H9 (cell line): ENCODE measurements around the gene REEP3. TPM values are rescaled to one million over a fixed set of nuclear protein-coding genes. Genes with fewer than 3 reads are reported as not detected.

Experiments
- DNase-seq: peaks from one replicate; pipeline ENCODE4 v3.0.0-alpha.2; 2017
- H2AFZ ChIP-seq: one replicate; pipeline ENCODE4 v1.6.1; 2013; ENCODE audit warnings: mild to moderate bottlenecking, low read length, control low read depth, moderate library complexity
- H2AK5ac ChIP-seq: 2 replicates; pipeline ENCODE4 v1.6.1; 2013; ENCODE audit warnings: low read length, control low read depth, mixed read lengths; ENCODE audit not compliant: insufficient read length
- H2BK120ac ChIP-seq: one replicate; pipeline ENCODE4 v1.6.1; 2013; ENCODE audit warnings: low read depth, mild to moderate bottlenecking, low read length, control low read depth, inconsistent platforms; ENCODE audit not compliant: poor library complexity, severe bottlenecking
- H2BK12ac ChIP-seq: 2 replicates; pipeline ENCODE4 v1.6.1; 2013; ENCODE audit warnings: low read length, control low read depth, mixed read lengths, low read depth; ENCODE audit not compliant: insufficient read length
- H2BK15ac ChIP-seq: 2 replicates; pipeline ENCODE4 v1.6.1; 2013; ENCODE audit warnings: low read depth, low read length, control low read depth
- H2BK20ac ChIP-seq: one replicate; pipeline ENCODE4 v1.6.1; 2013; ENCODE audit warnings: low read depth, mild to moderate bottlenecking, low read length, control low read depth, inconsistent platforms; ENCODE audit not compliant: poor library complexity, severe bottlenecking
- H2BK5ac ChIP-seq: 2 replicates; pipeline ENCODE4 v1.6.1; 2013; ENCODE audit warnings: low read length, control low read depth, mixed read lengths; ENCODE audit not compliant: insufficient read length
- H3K14ac ChIP-seq: 2 replicates; pipeline ENCODE4 v1.6.1; 2013; ENCODE audit warnings: low read length, control low read depth; ENCODE audit not compliant: insufficient read depth
- H3K18ac ChIP-seq: 2 replicates; pipeline ENCODE4 v1.6.1; 2013; ENCODE audit warnings: low read depth, mild to moderate bottlenecking, mixed read lengths, low read length, control low read depth; ENCODE audit not compliant: insufficient read length
- H3K23ac ChIP-seq: 2 replicates; pipeline ENCODE4 v1.6.1; 2013; ENCODE audit warnings: low read length, control low read depth, mixed read lengths, low read depth; ENCODE audit not compliant: insufficient read length
- H3K23me2 ChIP-seq: 2 replicates; pipeline ENCODE4 v1.6.1; 2013; ENCODE audit warnings: low read depth, mild to moderate bottlenecking, mixed read lengths, low read length, control low read depth; ENCODE audit not compliant: insufficient read length, poor library complexity, severe bottlenecking
- H3K27ac ChIP-seq: 2 replicates; pipeline ENCODE4 v1.5.1; 2013; ENCODE audit warnings: low read length, control low read depth, mixed read lengths, low read depth; ENCODE audit not compliant: insufficient read length
- H3K27me3 ChIP-seq: 2 replicates; pipeline ENCODE4 v1.6.1; 2013; ENCODE audit warnings: low read length, control low read depth, inconsistent platforms; ENCODE audit not compliant: insufficient read depth
- H3K4ac ChIP-seq: 2 replicates; pipeline ENCODE4 v1.6.1; 2013; ENCODE audit warnings: low read depth, mild to moderate bottlenecking, control low read depth, inconsistent platforms, low read length, moderate library complexity
- H3K4me1 ChIP-seq: 2 replicates; pipeline ENCODE4 v1.6.1; 2013; ENCODE audit warnings: low read length, control low read depth, inconsistent platforms; ENCODE audit not compliant: insufficient read depth
- H3K4me2 ChIP-seq: 2 replicates; pipeline ENCODE4 v1.6.1; 2013; ENCODE audit warnings: low read length, control low read depth, mixed read lengths; ENCODE audit not compliant: insufficient read length, insufficient read depth
- H3K56ac ChIP-seq: 2 replicates; pipeline ENCODE4 v1.6.1; 2013; ENCODE audit warnings: low read depth, mild to moderate bottlenecking, mixed read lengths, low read length, control low read depth; ENCODE audit not compliant: insufficient read length
- H3K79me1 ChIP-seq: 2 replicates; pipeline ENCODE4 v1.6.1; 2013; ENCODE audit warnings: low read depth, mild to moderate bottlenecking, moderate library complexity, low read length, control low read depth, inconsistent platforms; ENCODE audit not compliant: insufficient read depth, poor library complexity, severe bottlenecking
- H3K79me2 ChIP-seq: 2 replicates; pipeline ENCODE4 v1.6.1; 2013; ENCODE audit warnings: low read length, control low read depth, inconsistent platforms; ENCODE audit not compliant: insufficient read depth
- H3K9ac ChIP-seq: 2 replicates; pipeline ENCODE4 v1.6.1; 2013; ENCODE audit warnings: low read length, control low read depth, mixed read lengths; ENCODE audit not compliant: insufficient read length; ENCODE audit errors: extremely low read depth
- H3K9me3 ChIP-seq: one replicate; pipeline ENCODE4 v1.6.1; 2013; ENCODE audit warnings: low read depth, low read length, inconsistent platforms; ENCODE audit not compliant: control insufficient read depth
- H3T11ph ChIP-seq: one replicate; pipeline ENCODE4 v1.6.1; 2013; ENCODE audit warnings: mild to moderate bottlenecking, low read length, control low read depth, inconsistent platforms
- H4K20me1 ChIP-seq: one replicate; pipeline ENCODE4 v1.6.1; 2013; ENCODE audit not compliant: control insufficient read depth, insufficient read length, insufficient read depth
- H4K5ac ChIP-seq: 2 replicates; pipeline ENCODE4 v1.6.1; 2013; ENCODE audit warnings: low read depth, mild to moderate bottlenecking, mixed read lengths, low read length, control low read depth; ENCODE audit not compliant: insufficient read length
- H4K8ac ChIP-seq: replicated peaks from 2 replicates; pipeline ENCODE4 v1.6.1; 2013; ENCODE audit warnings: low read length, control low read depth, mixed read lengths, low read depth; ENCODE audit not compliant: insufficient read length
- H4K91ac ChIP-seq: 2 replicates; pipeline ENCODE4 v1.6.1; 2013; ENCODE audit warnings: low read depth, mild to moderate bottlenecking, moderate library complexity, mixed read lengths, low read length, control low read depth; ENCODE audit not compliant: insufficient read length
- H3K27ac Mint-ChIP-seq, 3 experiments: 2 replicates in 2 of 3; 3 replicates in 1 of 3; pipeline ENCODE4 v1.8.0; 2020 to 2021; ENCODE audit warnings: mixed read lengths in 3 of 3, mild to moderate bottlenecking in 1 of 3, moderate library complexity in 1 of 3
- H3K27me3 Mint-ChIP-seq: 2 replicates; pipeline ENCODE4 v1.8.0; 2021; ENCODE audit warnings: low read depth, mild to moderate bottlenecking, moderate library complexity, mixed read lengths
- H3K36me3 Mint-ChIP-seq, 3 experiments: 2 replicates in 2 of 3; 3 replicates in 1 of 3; pipeline ENCODE4 v1.8.0; 2020 to 2021; ENCODE audit warnings: low read depth in 3 of 3, mixed read lengths in 3 of 3; ENCODE audit not compliant: insufficient read depth in 1 of 3
- H3K4me1 Mint-ChIP-seq, 2 experiments: 2 replicates each; pipeline ENCODE4 v1.8.0; 2020; ENCODE audit warnings: mixed read lengths in 2 of 2
- H3K4me3 Mint-ChIP-seq, 2 experiments: 2 replicates in 1 of 2; 3 replicates in 1 of 2; pipeline ENCODE4 v1.8.0; 2020 to 2021; ENCODE audit warnings: mild to moderate bottlenecking in 2 of 2, mixed read lengths in 2 of 2, moderate library complexity in 1 of 2
- H3K9me3 Mint-ChIP-seq, 2 experiments: 2 replicates in 1 of 2; 3 replicates in 1 of 2; pipeline ENCODE4 v1.8.0; 2020; ENCODE audit warnings: mild to moderate bottlenecking in 2 of 2, mixed read lengths in 2 of 2, moderate library complexity in 1 of 2
- CTCF ChIP-seq: fragments of 200-600 bp; sonication (generic); conservative IDR thresholded peaks from 3 replicates; pipeline ENCODE4 v1.8.0; 2021; ENCODE audit warnings: antibody characterized with exemption, mild to moderate bottlenecking
- WGBS: extraction: QIAGEN DNeasy Blood & Tissue Kit; methylation state at CpG from one replicate; pipeline ENCODE4 v1.1.7; 2013; ENCODE audit warnings: missing lambda C conversion rate, low lambda C conversion rate, mixed read lengths; ENCODE audit not compliant: insufficient read length; ENCODE audit errors: extremely low coverage; 5-methylcytosine and 5-hydroxymethylcytosine counted together
- total RNA-seq: library from RNA; stranded (reverse); gene quantifications from 2 replicates; pipeline ENCODE4 v1.2.1, GENCODE V29; 2021

REEP3 gene
- total RNA-seq, 1 experiment from 2014 or later, result 21.4 TPM

GRCh38 chr10:63555330-63555729, 34.1 kb downstream of the REEP3 start:
- no peak overlapping the region for H3K9ac ChIP-seq
- no peaks in the 10 kb centered on the region for H3K9me3 Mint-ChIP-seq
- H3K27me3 Mint-ChIP-seq, result no peaks in the 10 kb centered on the region

More at GRCh38 chr10:63555330-63555729, 34.1 kb downstream of the REEP3 start:
- Histone ChIP-seq H3K23me2 (no peaks in the 10 kb centered on the region), H2BK5ac (no peak overlapping the region), H3K79me2 (peaks cover 2% of the 10 kb centered on the region; the same call in 1 of the 2 replicates), H2BK120ac (no peak overlapping the region), H4K5ac (no peak overlapping the region), H4K91ac (no peak overlapping the region), H4K20me1 (no peaks in the 10 kb centered on the region), H3K27me3 (no peaks in the 10 kb centered on the region), H3K14ac (no peak overlapping the region), H3K56ac (no peak overlapping the region), H3K27ac (no peak overlapping the region), H3K18ac (no peak overlapping the region), H3K23ac (no peak overlapping the region), H3T11ph (no peak overlapping the region), H2BK15ac (no peak overlapping the region), H2BK12ac (no peak overlapping the region), H3K9me3 (no peaks in the 10 kb centered on the region), H2AFZ (no peak overlapping the region), H2BK20ac (no peak overlapping the region), H3K79me1 (no peaks in the 10 kb centered on the region), H3K4me2 (no peak overlapping the region), H4K8ac (no peak overlapping the region), H2AK5ac (no peak overlapping the region), H3K4me1 (no peaks in the 10 kb centered on the region; the same call in 1 of the 2 replicates), H3K4ac (no peak overlapping the region)
- no peak for TF ChIP-seq CTCF
- DNase-seq, result no peak
- H3K36me3 Mint-ChIP-seq, result no peaks in the 10 kb centered on the region; a peak in 1 of 7 replicates
- H3K27ac Mint-ChIP-seq, result no peak overlapping the region
- no CpG with 5 or more reads among the region's 2 CpGs for WGBS
- peaks cover 11% of the 10 kb centered on the region in 2 experiments for H3K4me1 Mint-ChIP-seq
- no peak overlapping the region for H3K4me3 Mint-ChIP-seq
